Neural cell (in vitro differentiated cells): Measurements from ENCODE around the gene GMCL1.

Experiments used
- EZH2 ChIP-seq: fragments of 200-600, 300-800 bp; shearing (Covaris generic), sonication (generic); IDR thresholded peaks from 2 replicates; pipeline ENCODE4 v1.6.1; 2014; ENCODE audit warnings: antibody characterized with exemption, low read length, borderline replicate concordance, mild to moderate bottlenecking; ENCODE audit not compliant: insufficient read depth, poor library complexity, severe bottlenecking
- TF ChIP-seq, protein P1 (sequence below): fragments of 450-650 bp; IDR thresholded peaks from 2 replicates; pipeline ENCODE4 v1.5.1; 2014; ENCODE audit warnings: antibody characterized with exemption, mild to moderate bottlenecking, moderate library complexity; ENCODE audit not compliant: poor library complexity, severe bottlenecking

DNA sequence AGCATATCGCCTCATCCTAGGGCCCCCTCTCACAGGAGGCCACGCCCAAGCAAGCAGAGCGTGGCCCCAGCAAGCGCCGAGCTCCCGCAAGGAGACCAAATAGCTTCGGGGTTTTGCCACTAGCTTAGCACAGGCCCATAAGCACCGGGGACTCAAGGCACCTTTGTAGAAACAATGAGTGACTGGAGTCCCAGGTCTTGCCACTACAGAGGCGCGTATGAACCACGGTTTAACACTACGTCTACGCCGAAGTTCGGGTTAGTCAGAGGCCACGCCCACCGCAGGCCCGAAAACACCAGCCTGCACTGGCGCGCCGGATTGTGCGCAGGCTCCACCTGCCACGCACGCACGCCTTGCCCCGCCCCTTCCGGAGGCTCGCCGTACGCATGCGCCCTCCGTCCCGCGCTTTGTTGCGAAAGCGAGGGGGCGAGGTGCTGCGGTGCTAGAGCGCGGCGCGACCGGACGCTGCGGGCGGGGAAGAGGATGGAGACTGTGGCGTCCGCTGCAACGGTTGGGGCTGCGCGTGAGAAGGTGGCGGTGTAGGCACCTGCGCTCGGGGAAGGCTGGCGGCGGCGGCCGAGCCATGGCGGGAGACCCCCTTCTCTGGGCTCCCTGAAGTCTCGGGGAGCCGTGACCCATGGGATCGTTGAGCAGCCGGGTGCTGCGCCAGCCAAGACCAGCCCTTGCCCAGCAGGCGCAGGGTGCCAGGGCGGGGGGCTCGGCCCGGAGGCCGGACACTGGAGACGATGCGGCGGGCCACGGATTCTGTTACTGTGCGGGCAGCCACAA is at the start of gene GMCL1:
- TF ChIP-seq, protein P1, sequence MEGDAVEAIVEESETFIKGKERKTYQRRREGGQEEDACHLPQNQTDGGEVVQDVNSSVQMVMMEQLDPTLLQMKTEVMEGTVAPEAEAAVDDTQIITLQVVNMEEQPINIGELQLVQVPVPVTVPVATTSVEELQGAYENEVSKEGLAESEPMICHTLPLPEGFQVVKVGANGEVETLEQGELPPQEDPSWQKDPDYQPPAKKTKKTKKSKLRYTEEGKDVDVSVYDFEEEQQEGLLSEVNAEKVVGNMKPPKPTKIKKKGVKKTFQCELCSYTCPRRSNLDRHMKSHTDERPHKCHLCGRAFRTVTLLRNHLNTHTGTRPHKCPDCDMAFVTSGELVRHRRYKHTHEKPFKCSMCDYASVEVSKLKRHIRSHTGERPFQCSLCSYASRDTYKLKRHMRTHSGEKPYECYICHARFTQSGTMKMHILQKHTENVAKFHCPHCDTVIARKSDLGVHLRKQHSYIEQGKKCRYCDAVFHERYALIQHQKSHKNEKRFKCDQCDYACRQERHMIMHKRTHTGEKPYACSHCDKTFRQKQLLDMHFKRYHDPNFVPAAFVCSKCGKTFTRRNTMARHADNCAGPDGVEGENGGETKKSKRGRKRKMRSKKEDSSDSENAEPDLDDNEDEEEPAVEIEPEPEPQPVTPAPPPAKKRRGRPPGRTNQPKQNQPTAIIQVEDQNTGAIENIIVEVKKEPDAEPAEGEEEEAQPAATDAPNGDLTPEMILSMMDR, result peak; percentile 28
- TF ChIP-seq EZH2, result no peak
